GM23248 (cell line): ENCODE data around the gene ECT2L. TPM values are rescaled to one million over a fixed set of nuclear protein-coding genes. Genes with fewer than 3 reads are reported as not detected.

Source experiments
- DNase-seq: peaks from one replicate; pipeline ENCODE4 v3.0.0-alpha.2; 2015
- H2AFZ ChIP-seq: fragments of 200-600 bp; sonication (generic); 2 replicates; pipeline ENCODE4 v1.6.1; 2016; ENCODE audit warnings: antibody characterized with exemption
- H3F3A ChIP-seq: fragments of 200-600 bp; sonication (generic); 2 replicates; pipeline ENCODE4 v1.6.1; 2016; ENCODE audit warnings: mild to moderate bottlenecking, antibody characterized with exemption, mixed run types; ENCODE audit not compliant: insufficient read depth
- H3K27ac ChIP-seq: fragments of 200-600 bp; sonication (generic); 2 replicates; pipeline ENCODE4 v1.5.1; 2016; ENCODE audit warnings: mild to moderate bottlenecking
- H3K27me3 ChIP-seq: fragments of 200-600 bp; sonication (generic); replicated peaks from 2 replicates; pipeline ENCODE4 v1.6.1; 2016; ENCODE audit warnings: mild to moderate bottlenecking; ENCODE audit not compliant: insufficient read depth
- H3K36me3 ChIP-seq: fragments of 200-600 bp; sonication (generic); 2 replicates; pipeline ENCODE4 v1.6.1; 2016; ENCODE audit warnings: low read depth, mild to moderate bottlenecking
- H3K4me1 ChIP-seq: fragments of 200-600 bp; sonication (generic); 2 replicates; pipeline ENCODE4 v1.6.1; 2016; ENCODE audit warnings: mild to moderate bottlenecking; ENCODE audit not compliant: insufficient read depth
- H3K4me2 ChIP-seq: fragments of 200-600 bp; sonication (generic); one replicate; pipeline ENCODE4 v1.6.1; 2016; ENCODE audit warnings: mild to moderate bottlenecking; ENCODE audit not compliant: unreplicated experiment
- H3K4me3 ChIP-seq: fragments of 200-600 bp; sonication (generic); 2 replicates; pipeline ENCODE4 v1.5.1; 2016; ENCODE audit warnings: mild to moderate bottlenecking
- H3K79me2 ChIP-seq: fragments of 200-600 bp; sonication (generic); 2 replicates; pipeline ENCODE4 v1.6.1; 2016; ENCODE audit warnings: mild to moderate bottlenecking; ENCODE audit not compliant: insufficient read depth
- H3K9ac ChIP-seq: fragments of 200-600 bp; sonication (generic); 2 replicates; pipeline ENCODE4 v1.6.1; 2016; ENCODE audit warnings: mild to moderate bottlenecking
- H3K9me2 ChIP-seq: fragments of 200-600 bp; sonication (generic); 2 replicates; pipeline ENCODE4 v1.6.1; 2016; ENCODE audit warnings: mixed run types, mild to moderate bottlenecking, moderate library complexity; ENCODE audit not compliant: insufficient read depth
- H3K9me3 ChIP-seq: fragments of 200-600 bp; sonication (generic); one replicate; pipeline ENCODE4 v1.6.1; 2017; ENCODE audit warnings: low read depth
- H4K20me1 ChIP-seq: fragments of 200-600 bp; sonication (generic); 2 replicates; pipeline ENCODE4 v1.6.0; 2016; ENCODE audit not compliant: insufficient read depth
- EZH2 ChIP-seq: fragments of 200-600 bp; sonication (generic); IDR thresholded peaks from 2 replicates; pipeline ENCODE4 v1.6.1; 2018; ENCODE audit warnings: antibody characterized with exemption, mild to moderate bottlenecking; ENCODE audit not compliant: insufficient read depth, poor library complexity, severe bottlenecking
- EZH2phosphoT487 ChIP-seq: fragments of 200-600 bp; sonication (generic); IDR thresholded peaks from 2 replicates; pipeline ENCODE4 v1.6.1; 2018; ENCODE audit warnings: antibody characterized with exemption, moderate library complexity, mild to moderate bottlenecking, low read depth; ENCODE audit not compliant: insufficient read depth
- WGBS, 2 experiments: methylation state at CpG; one replicate each; pipeline ENCODE4 v1.1.6; 2015 to 2017; ENCODE audit warnings: low lambda C conversion rate in 2 of 2, low coverage in 1 of 2; ENCODE audit errors: missing lambda C conversion rate in 2 of 2; 5-methylcytosine and 5-hydroxymethylcytosine counted together
- in situ Hi-C: fragments of 300-500 bp; cut with MboI; formaldehyde crosslinking; loops from 2 replicates; pipeline ENCODE4 v1.15.0; 2020
- polyA plus RNA-seq: library from polyadenylated mRNA; unstranded; fragments of >200 nt; fragmentation: Nextera tagmentation; extraction: Ambion mirVana; gene quantifications from 2 replicates; pipeline ENCODE4 v1.2.1, GENCODE V29; 2016
- total RNA-seq: library from RNA; depleted of rRNA; stranded (reverse); fragments of >200 nt; shearing (Covaris generic); gene quantifications from 2 replicates; pipeline ENCODE4 v1.2.3, GENCODE V29; 2014; rRNA removed

The ECT2L gene
- total and polyA plus RNA-seq, 2 experiments from 2014 or later, result not detected

- Histone ChIP-seq H3K9ac (no peak overlapping the region), H3K79me2 (peaks cover 51% of the 10 kb centered on the region)
These were observed 149.5 kb downstream of the ECT2L start for GRCh38 chr6:138945354-138945753.

GRCh38 chr6:138948004-138948403 lies 152.1 kb downstream of the ECT2L start:
- Histone ChIP-seq H2AFZ (no peak overlapping the region), H3K36me3 (no peaks in the 10 kb centered on the region), H3K4me3 (no peak overlapping the region), H4K20me1 (no peaks in the 10 kb centered on the region), H3K79me2 (peaks cover 78% of the 10 kb centered on the region), H3K9me2 (no peaks in the 10 kb centered on the region), H3K9me3 (no peaks in the 10 kb centered on the region), H3K27ac (no peak overlapping the region), H3K27me3 (no peaks in the 10 kb centered on the region), H3K9ac (no peak overlapping the region), H3K4me1 (peaks cover 10% of the 10 kb centered on the region), H3K4me2 (no peak overlapping the region), H3F3A (no peaks in the 10 kb centered on the region)
- 73 to 82% methylated on average over 2 of the region's 2 CpGs for WGBS, 2 experiments
- DNase-seq, result no peak
- in situ Hi-C loops, result no loop called here
- no peak for TF ChIP-seq EZH2
- TF ChIP-seq EZH2phosphoT487, result no peak

More at GRCh38 chr6:138945354-138945753, 149.5 kb downstream of the ECT2L start:
- WGBS, 2 experiments, result 95 to 98% methylated on average over 5 of the region's 5 CpGs
- peaks cover 8% of the 10 kb centered on the region; the same call in 1 of the 2 replicates for H3K4me1 ChIP-seq
- H3K27ac ChIP-seq, result no peak overlapping the region
- no peaks in the 10 kb centered on the region for H3F3A ChIP-seq
- H3K4me3 ChIP-seq, result no peak overlapping the region
- no peak overlapping the region for H3K4me2 ChIP-seq
- H3K9me3 ChIP-seq, result no peaks in the 10 kb centered on the region
- no peaks in the 10 kb centered on the region for H4K20me1 ChIP-seq
- no peaks in the 10 kb centered on the region for H3K9me2 ChIP-seq
- H2AFZ ChIP-seq, result no peak overlapping the region
- no peaks in the 10 kb centered on the region for H3K27me3 ChIP-seq
- H3K36me3 ChIP-seq, result 0 out of 2 replicates have a peak, but pooled peaks cover 6% of the 10 kb centered on the region
- DNase-seq, result peak; percentile 5
- TF ChIP-seq EZH2 (no peak), EZH2phosphoT487 (no peak)
- in situ Hi-C loops, result no loop called here

- 96 to 98% methylated on average over 1 of the region's 1 CpG for whole genome bisulfite sequencing, 2 experiments
- no peaks in the 10 kb centered on the region for H3K9me3 ChIP-seq
- H3K27ac ChIP-seq, result no peak overlapping the region
- peaks cover 17% of the 10 kb centered on the region for H3K4me1 ChIP-seq
- DNase-seq, result no peak
- in situ Hi-C loops, result no loop called here
- no peak for TF ChIP-seq EZH2phosphoT487
- no peak for TF ChIP-seq EZH2
- H3K9ac ChIP-seq, result no peak overlapping the region
- no peaks in the 10 kb centered on the region for H3K36me3 ChIP-seq
- H3K27me3 ChIP-seq, result no peaks in the 10 kb centered on the region
- H4K20me1 ChIP-seq, result no peaks in the 10 kb centered on the region
- H2AFZ ChIP-seq, result no peak overlapping the region
- peaks cover 85% of the 10 kb centered on the region for H3K79me2 ChIP-seq
- 0 out of 2 replicates have a peak, but pooled peaks cover 4% of the 10 kb centered on the region for H3F3A ChIP-seq
- no peak overlapping the region for H3K4me3 ChIP-seq
- no peak overlapping the region for H3K4me2 ChIP-seq
- H3K9me2 ChIP-seq, result no peaks in the 10 kb centered on the region
These were observed 152.8 kb downstream of the ECT2L start for GRCh38 chr6:138948546-138949179.

- in situ Hi-C loops, result no loop called here
- Histone ChIP-seq H3K9me2 (no peaks in the 10 kb centered on the region), H3K4me3 (no peak overlapping the region), H3K4me1 (peaks cover 26% of the 10 kb centered on the region), H3K4me2 (peak overlapping the region; percentile 67), H3K79me2 (peaks cover 99% of the 10 kb centered on the region), H3K9me3 (no peaks in the 10 kb centered on the region), H3K27me3 (no peaks in the 10 kb centered on the region), H4K20me1 (0 out of 2 replicates have a peak, but pooled peaks cover 3% of the 10 kb centered on the region), H3K9ac (0 out of 2 replicates have a peak overlapping the region, but pooled peaks have one; percentile 21), H2AFZ (no peak overlapping the region), H3K36me3 (no peaks in the 10 kb centered on the region), H3F3A (0 out of 2 replicates have a peak, but pooled peaks cover 10% of the 10 kb centered on the region), H3K27ac (peak overlapping the region; percentile 9; the same call in 1 of the 2 replicates)
- TF ChIP-seq EZH2phosphoT487 (no peak), EZH2 (no peak)
- 0% methylated on average over 1 of the region's 1 CpG for WGBS, 2 experiments
- DNase-seq, result peak; percentile 61
These were observed 157.6 kb downstream of the ECT2L start for GRCh38 chr6:138953451-138953850.

Other genes starting within 250 kb of the ECT2L start
- 10.4 and 18.2 TPM in 2 replicates for gene CCDC28A, start 22.3 kb upstream of the ECT2L start, total RNA-seq
- gene CCDC28A, start 22.3 kb upstream of the ECT2L start, polyA plus RNA-seq, result 14.6 and 15.9 TPM in 2 replicates
- gene REPS1, start 192.2 kb downstream of the ECT2L start, total RNA-seq, result 21.1 and 24.4 TPM in 2 replicates
- gene REPS1, start 192.2 kb downstream of the ECT2L start, polyA plus RNA-seq, result 12.4 and 13.1 TPM in 2 replicates
- 12.9 and 17.1 TPM in 2 replicates for gene ABRACL, start 232.7 kb downstream of the ECT2L start, total RNA-seq
- 37.1 and 38.7 TPM in 2 replicates for gene ABRACL, start 232.7 kb downstream of the ECT2L start, polyA plus RNA-seq